GM19397 (cell line): ENCODE data around the gene DOC2A.
"Not testable (repeated sequence)": the region's sequence is repeated elsewhere in the genome, so short reads cannot be mapped to it uniquely, and the experiment has no call there.

ENCODE experiments used
- ATAC-seq: cut with Tn5 transposase; IDR thresholded peaks from one replicate; pipeline ENCODE4 v1.9.1; 2021; ENCODE audit warnings: mild to moderate bottlenecking, moderate library complexity; ENCODE audit not compliant: unreplicated experiment

DOC2A gene

GRCh38 chr16:29973384-29974246 lies 37.2 kb downstream of the DOC2A start, which contains the start of gene TAOK2:
Gene TAOK2 (plus strand): TSS chr16:29973868. CDS start chr16:29977773, 3,905 bp downstream.
- ATAC-seq: peak; percentile 97

- ATAC-seq: no peak
Measured at GRCh38 chr16:29972992-29973383, 37.8 kb downstream of the DOC2A start.

DNA sequence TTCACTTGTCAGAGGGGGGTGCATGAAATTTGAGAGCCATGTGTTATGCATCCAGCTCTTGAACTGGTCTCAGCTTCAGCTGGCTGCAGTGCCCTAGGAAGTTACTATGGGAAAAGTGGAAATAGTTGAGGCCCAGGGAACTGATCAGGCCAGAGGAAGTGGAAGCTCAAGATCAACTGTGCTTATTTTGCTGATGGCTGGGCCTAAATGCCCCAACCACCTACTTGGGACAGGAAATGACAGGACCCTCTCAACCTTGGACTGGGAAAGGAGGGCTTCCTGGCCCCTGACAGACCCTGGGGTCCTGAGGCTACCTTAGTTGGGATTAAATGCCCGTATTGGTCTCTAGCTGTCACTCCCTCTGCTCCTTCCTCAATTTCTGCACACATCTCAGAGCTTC lies 38.3 kb downstream of the DOC2A start:
- ATAC-seq: no peak

DNA sequence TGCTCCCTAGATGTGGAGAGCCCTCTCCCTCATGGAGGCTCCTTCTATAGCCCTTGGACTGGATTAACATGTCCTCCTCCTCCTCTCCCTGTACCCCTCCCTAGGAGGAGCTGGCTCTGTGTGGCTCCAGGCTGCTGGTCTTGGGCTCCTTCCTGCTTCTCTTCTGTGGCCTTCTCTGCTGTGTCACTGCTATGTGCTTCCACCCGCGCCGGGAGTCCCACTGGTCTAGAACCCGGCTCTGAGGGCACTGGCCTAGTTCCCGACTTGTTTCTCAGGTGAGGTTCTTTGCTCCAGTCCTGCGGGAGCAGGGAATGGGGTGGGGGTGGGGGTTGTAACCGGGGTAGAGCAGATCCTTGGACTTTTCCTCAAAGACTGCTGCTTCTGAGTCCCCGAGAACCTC lies 39.5 kb downstream of the DOC2A start:
- ATAC-seq: no peak

DNA sequence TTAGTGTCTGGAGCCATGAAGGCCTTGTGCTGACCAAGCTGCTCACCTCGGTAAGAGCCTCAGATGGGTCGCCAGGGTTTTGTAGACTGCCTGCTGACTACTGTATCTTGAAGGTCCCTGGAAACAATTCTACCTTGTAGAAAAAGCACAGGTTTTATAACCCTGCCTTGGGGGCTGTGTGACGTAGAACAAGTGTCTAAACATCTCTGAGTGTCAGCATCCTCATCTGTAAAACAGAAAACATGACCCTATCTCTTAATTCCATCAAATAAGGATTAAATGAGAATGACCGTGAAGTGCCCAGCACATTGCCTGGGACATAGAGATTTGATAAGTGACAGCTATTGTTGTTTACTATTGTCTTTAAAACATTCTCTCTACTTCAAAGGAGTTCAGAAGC lies 42.6 kb downstream of the DOC2A start:
- no peak for ATAC-seq

- no peak for ATAC-seq
Measured at GRCh38 chr16:29963021-29963743, 47.6 kb downstream of the DOC2A start.

GRCh38 chr16:29962344-29962994 lies 48.4 kb downstream of the DOC2A start:
- no peak for ATAC-seq

DNA sequence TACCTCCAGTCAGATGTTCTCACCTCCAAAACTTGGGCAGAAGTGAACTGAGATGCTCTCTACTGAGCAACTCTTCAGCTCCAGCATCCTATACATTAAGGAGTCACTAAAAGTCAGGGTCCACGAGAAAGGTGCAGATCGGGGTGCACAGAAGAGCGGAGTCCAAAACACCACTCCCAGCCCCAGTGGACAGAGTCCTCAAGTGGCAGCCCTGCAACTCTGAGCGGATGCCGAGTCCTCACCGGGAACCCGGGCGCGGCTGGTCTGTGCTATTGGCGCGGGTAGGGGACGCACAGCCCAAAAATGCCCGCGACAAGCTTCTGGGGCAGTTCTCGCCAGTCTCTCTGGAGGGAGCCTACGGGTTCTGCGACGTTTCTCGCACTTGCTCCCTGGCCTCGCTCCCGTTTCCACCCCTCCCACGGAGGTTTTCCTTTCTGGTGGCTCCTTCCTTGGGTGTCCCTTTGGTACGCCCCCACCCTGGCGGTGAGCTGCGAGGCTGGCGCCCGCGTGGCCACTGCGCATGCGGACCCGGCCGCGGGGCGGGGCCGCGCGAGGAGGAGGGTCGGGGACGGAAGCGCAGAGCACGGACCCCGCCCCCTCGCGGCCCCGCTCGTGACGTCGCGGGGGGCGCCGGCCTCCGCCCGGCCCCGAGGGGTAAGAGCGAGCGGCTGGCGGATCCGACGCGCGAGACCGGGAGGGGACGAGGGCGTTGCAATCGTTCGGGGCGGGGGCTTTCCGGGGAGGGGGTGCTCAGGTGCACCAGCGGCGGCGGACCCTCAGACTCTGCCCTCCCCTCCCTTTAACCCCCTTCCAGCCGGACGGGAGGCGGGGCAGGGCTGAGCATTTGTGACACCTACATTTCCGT lies 49.1 kb downstream of the DOC2A start, which contains the start of gene TMEM219:
Gene TMEM219, plus strand, starts transcription at position 601 of the 865 bp plus-strand sequence. CDS start 1,065 bp downstream, outside the sequence.
- ATAC-seq: peak; percentile 89

DNA sequence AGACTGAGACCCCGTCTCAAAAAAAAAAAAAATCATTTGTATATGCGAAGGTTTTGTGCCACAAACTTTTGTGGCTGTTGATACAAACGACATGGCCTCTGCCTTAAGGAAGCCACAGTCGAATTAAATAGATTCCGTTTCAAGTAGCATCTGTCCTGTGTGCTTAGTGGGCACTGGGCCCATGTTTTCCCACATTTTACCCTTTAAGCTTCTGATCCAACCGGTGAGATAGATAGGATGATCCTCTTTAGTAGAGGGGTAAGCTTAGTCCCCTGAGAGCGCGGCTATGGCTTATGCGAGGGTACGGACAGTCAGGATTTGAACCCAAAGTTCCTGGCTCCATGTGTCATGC lies 49.7 kb downstream of the DOC2A start:
- ATAC-seq: no peak

GRCh38 chr16:29959821-29960220 lies 51.0 kb downstream of the DOC2A start:
- not testable (repeated sequence) for ATAC-seq

- ATAC-seq: no peak
Measured at GRCh38 chr16:29959293-29959692, 51.5 kb downstream of the DOC2A start.

GRCh38 chr16:29958756-29959155 lies 52.1 kb downstream of the DOC2A start:
- no peak for ATAC-seq
